ENCODE measurements around the gene MLLT3.

Gene MLLT3

DNA sequence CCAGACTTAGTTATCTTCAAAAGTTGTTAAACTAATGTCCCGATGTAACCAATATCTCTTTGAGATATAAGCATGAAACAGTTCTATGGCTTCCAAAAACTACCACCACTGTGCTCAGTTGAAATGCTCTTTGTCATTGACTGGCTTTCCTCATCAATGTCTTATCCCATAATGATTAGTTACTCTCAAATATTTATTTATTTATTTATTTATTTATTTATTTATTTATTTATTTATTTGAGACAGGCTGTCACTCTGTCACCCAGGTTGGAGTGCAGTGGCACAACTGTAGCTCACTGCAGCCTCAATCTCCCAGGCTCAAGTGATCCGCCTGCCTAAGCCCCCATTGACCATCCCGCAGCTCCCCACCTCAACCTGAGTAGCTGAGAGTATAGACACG lies 28.0 kb upstream of the MLLT3 start:
- ATAC-seq = no peak

DNA sequence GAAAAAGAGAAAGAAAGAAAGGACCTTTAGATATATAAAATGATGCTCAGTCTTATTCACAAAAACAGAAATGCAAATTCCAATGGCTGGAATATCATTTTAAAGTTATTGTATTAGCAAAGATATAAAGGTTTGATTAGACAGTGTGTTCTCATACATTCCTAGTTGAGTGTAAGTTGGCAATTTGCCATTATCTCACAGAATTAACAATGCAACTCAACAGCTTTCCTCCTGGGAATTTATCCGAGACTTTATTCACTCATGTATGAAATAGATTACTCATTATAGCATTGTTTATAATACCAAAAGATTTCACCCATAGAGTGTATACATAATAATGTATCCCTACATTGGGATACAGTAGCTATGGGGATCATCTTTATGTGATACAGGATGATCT lies 27.1 kb upstream of the MLLT3 start:
- peak; percentile 64 for TF ChIP-seq ISL1 (CRISPR knock-in tag; IDR thresholded peaks at IDR 0.05)
- no peak for TF ChIP-seq OSR1 (CRISPR knock-in tag; IDR thresholded peaks at IDR 0.05)
- ATAC-seq = no peak

More for the DNA sequence above, 28.0 kb upstream of the MLLT3 start:
- TF ChIP-seq PATZ1 (CRISPR knock-in tag; IDR thresholded peaks at IDR 0.05; ENCODE audit: borderline replicate concordance) (no peak), ZNF565 (CRISPR knock-in tag; conservative IDR thresholded peaks at IDR 0.05; ENCODE audit: low read depth) (no peak), RARB (CRISPR knock-in tag; IDR thresholded peaks at IDR 0.05) (no peak), POU6F1 (CRISPR knock-in tag; IDR thresholded peaks at IDR 0.05; ENCODE audit: borderline replicate concordance, low read depth) (no peak), OSR1 (CRISPR knock-in tag; IDR thresholded peaks at IDR 0.05) (no peak), CSDC2 (CRISPR knock-in tag; IDR thresholded peaks at IDR 0.05) (no peak), ZFP3 (CRISPR knock-in tag; IDR thresholded peaks at IDR 0.05) (no peak), ZC3H10 (CRISPR knock-in tag; IDR thresholded peaks at IDR 0.05) (no peak), TOX (CRISPR knock-in tag; IDR thresholded peaks at IDR 0.05; ENCODE audit: borderline replicate concordance) (no peak), ZFP30 (CRISPR knock-in tag; IDR thresholded peaks at IDR 0.05) (no peak), SNAI2 (CRISPR knock-in tag; IDR thresholded peaks at IDR 0.05) (no peak), TCF4 (CRISPR knock-in tag; IDR thresholded peaks at IDR 0.05; ENCODE audit: borderline replicate concordance) (no peak), ARNTL (CRISPR knock-in tag; IDR thresholded peaks at IDR 0.05; ENCODE audit: borderline replicate concordance, low read depth) (no peak), PPARA (CRISPR knock-in tag; IDR thresholded peaks at IDR 0.05; ENCODE audit: borderline replicate concordance) (no peak), ISL1 (CRISPR knock-in tag; IDR thresholded peaks at IDR 0.05) (no peak), GLIS3 (CRISPR knock-in tag; IDR thresholded peaks at IDR 0.05) (no peak), ZNF8 (CRISPR knock-in tag; IDR thresholded peaks at IDR 0.05) (no peak), ZNF70 (CRISPR knock-in tag; IDR thresholded peaks at IDR 0.05) (no peak)
- TF ChIP-seq, protein P1, sequence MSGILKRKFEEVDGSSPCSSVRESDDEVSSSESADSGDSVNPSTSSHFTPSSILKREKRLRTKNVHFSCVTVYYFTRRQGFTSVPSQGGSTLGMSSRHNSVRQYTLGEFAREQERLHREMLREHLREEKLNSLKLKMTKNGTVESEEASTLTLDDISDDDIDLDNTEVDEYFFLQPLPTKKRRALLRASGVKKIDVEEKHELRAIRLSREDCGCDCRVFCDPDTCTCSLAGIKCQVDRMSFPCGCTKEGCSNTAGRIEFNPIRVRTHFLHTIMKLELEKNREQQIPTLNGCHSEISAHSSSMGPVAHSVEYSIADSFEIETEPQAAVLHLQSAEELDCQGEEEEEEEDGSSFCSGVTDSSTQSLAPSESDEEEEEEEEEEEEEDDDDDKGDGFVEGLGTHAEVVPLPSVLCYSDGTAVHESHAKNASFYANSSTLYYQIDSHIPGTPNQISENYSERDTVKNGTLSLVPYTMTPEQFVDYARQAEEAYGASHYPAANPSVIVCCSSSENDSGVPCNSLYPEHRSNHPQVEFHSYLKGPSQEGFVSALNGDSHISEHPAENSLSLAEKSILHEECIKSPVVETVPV (CRISPR knock-in tag; IDR thresholded peaks at IDR 0.05) = no peak

DNA sequence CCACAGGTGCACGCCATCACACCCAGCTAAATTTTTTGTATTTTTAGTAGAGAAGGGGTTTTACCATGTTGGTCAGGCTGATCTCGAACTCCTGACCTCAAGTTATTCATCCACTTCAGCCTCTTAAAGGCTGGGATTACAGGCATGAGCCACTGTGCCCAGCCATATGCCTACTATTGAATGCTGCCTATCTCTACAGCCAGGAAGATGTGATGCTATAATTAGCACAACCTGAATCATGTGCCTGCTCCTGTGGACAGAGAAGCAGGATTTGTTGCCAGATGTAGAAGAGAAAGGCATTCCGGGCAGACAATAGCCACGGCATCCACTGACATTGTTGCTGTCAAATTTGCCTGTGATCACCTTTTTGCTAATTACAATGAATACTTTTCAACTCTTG lies 24.4 kb upstream of the MLLT3 start:
- ATAC-seq = no peak
- TF ChIP-seq ZFP3 (CRISPR knock-in tag; IDR thresholded peaks at IDR 0.05) (no peak), PATZ1 (CRISPR knock-in tag; IDR thresholded peaks at IDR 0.05; ENCODE audit: borderline replicate concordance) (no peak)

- ATAC-seq = no peak
- TF ChIP-seq ZNF565 (CRISPR knock-in tag; conservative IDR thresholded peaks at IDR 0.05; ENCODE audit: low read depth) (no peak), ARNTL (CRISPR knock-in tag; IDR thresholded peaks at IDR 0.05; ENCODE audit: borderline replicate concordance, low read depth) (no peak), ZNF70 (CRISPR knock-in tag; IDR thresholded peaks at IDR 0.05) (no peak), TOX (CRISPR knock-in tag; IDR thresholded peaks at IDR 0.05; ENCODE audit: borderline replicate concordance) (no peak), RARB (CRISPR knock-in tag; IDR thresholded peaks at IDR 0.05) (no peak), SNAI2 (CRISPR knock-in tag; IDR thresholded peaks at IDR 0.05) (no peak), GLIS3 (CRISPR knock-in tag; IDR thresholded peaks at IDR 0.05) (no peak), PPARA (CRISPR knock-in tag; IDR thresholded peaks at IDR 0.05; ENCODE audit: borderline replicate concordance) (no peak), CREB5 (CRISPR knock-in tag; IDR thresholded peaks at IDR 0.05; ENCODE audit: low read depth) (no peak), CSDC2 (CRISPR knock-in tag; IDR thresholded peaks at IDR 0.05) (no peak), ZFP30 (CRISPR knock-in tag; IDR thresholded peaks at IDR 0.05) (no peak)
- TF ChIP-seq, protein P2, sequence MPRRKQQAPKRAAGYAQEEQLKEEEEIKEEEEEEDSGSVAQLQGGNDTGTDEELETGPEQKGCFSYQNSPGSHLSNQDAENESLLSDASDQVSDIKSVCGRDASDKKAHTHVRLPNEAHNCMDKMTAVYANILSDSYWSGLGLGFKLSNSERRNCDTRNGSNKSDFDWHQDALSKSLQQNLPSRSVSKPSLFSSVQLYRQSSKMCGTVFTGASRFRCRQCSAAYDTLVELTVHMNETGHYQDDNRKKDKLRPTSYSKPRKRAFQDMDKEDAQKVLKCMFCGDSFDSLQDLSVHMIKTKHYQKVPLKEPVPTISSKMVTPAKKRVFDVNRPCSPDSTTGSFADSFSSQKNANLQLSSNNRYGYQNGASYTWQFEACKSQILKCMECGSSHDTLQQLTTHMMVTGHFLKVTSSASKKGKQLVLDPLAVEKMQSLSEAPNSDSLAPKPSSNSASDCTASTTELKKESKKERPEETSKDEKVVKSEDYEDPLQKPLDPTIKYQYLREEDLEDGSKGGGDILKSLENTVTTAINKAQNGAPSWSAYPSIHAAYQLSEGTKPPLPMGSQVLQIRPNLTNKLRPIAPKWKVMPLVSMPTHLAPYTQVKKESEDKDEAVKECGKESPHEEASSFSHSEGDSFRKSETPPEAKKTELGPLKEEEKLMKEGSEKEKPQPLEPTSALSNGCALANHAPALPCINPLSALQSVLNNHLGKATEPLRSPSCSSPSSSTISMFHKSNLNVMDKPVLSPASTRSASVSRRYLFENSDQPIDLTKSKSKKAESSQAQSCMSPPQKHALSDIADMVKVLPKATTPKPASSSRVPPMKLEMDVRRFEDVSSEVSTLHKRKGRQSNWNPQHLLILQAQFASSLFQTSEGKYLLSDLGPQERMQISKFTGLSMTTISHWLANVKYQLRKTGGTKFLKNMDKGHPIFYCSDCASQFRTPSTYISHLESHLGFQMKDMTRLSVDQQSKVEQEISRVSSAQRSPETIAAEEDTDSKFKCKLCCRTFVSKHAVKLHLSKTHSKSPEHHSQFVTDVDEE (CRISPR knock-in tag; IDR thresholded peaks at IDR 0.05) = no peak
- TF ChIP-seq, protein P1 (CRISPR knock-in tag; IDR thresholded peaks at IDR 0.05) = no peak
Observed at GRCh38 chr9:20643660-20644059, 21.4 kb upstream of the MLLT3 start.

Measured in SK-N-SH treated with all-trans-retinoic acid at 6 μM for 48 hours (cell line).